ENCODE data around the gene BCAP31.

DNA sequence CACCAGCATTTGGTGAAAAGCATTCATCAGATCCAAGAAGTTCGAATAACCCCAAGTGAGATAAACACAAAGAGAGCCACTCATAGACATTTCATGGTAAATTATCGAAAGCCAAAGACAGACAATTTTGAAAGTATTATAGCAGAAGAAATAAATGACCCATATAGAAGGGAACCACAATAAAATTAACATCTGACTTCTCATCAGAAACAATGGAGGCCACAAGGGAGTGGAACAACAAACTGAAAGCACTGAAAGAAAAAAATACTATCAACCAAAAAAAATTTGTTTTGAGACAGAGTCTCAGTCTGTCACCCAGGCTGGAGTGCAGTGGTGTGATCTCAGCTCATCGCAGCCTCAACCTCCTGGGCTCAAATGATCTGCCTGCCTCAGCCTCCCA lies 64.9 kb downstream of the BCAP31 start:
- TF ChIP-seq, protein P1, sequence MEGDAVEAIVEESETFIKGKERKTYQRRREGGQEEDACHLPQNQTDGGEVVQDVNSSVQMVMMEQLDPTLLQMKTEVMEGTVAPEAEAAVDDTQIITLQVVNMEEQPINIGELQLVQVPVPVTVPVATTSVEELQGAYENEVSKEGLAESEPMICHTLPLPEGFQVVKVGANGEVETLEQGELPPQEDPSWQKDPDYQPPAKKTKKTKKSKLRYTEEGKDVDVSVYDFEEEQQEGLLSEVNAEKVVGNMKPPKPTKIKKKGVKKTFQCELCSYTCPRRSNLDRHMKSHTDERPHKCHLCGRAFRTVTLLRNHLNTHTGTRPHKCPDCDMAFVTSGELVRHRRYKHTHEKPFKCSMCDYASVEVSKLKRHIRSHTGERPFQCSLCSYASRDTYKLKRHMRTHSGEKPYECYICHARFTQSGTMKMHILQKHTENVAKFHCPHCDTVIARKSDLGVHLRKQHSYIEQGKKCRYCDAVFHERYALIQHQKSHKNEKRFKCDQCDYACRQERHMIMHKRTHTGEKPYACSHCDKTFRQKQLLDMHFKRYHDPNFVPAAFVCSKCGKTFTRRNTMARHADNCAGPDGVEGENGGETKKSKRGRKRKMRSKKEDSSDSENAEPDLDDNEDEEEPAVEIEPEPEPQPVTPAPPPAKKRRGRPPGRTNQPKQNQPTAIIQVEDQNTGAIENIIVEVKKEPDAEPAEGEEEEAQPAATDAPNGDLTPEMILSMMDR (conservative IDR thresholded peaks at IDR 0.05), result no peak
- no peak for TF ChIP-seq ZFX (IDR thresholded peaks at IDR 0.05)
